ENCODE data around the gene FAAP20.

Gene FAAP20

DNA sequence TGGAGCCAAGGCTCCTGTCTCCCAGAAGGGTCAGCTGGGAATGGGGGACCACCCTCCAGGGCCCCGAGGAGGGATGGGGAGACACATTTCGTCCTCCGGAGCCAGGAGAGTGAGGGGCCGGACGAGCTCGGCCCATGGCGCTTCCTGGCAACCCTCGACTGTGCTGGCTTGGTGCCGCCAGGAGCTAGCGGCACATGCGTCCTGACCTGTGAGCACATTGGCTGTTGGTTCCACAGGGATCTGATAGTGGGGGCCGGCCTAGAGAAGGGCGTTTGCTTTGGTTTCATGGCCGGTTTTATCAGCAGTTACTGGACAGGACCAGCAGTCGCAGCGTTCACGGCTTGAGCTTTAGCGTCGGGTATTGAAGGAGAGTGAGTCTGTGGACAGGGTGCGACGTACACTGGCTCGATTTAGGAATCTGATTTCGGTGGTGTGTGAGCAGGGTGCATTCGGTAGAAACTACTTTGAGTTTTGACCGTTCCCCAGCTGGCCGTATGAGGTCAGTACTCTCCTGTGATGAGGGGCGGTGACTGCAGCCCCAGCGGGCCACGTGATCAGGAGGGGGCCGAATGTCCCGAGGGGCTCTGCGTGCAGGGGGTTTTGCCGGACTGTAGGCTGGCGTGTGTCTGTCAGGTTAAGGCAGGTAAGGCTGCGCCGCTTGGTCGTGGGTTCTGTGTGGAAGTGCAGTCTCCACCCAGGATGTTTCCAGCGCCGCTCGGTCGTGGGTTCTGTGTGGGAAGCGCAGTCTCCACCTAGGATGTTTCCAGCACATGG lies 18.7 kb downstream of the FAAP20 start:
- Histone ChIP-seq H3K27me3 (no peaks in the 10 kb centered on the region), H3K36me3 (no peaks in the 10 kb centered on the region), H3K4me1 (no peaks in the 10 kb centered on the region; the same call in 1 of the 2 replicates), H3K4me3 (ENCODE audit: low read depth, low read length) (no peak overlapping the region), H3K9me3 (no peaks in the 10 kb centered on the region)
- no peak for TF ChIP-seq CTCF (IDR thresholded peaks at IDR 0.05; ENCODE audit: low read depth, low read length)
- no peak for DNase-seq

- TF ChIP-seq CTCF (IDR thresholded peaks at IDR 0.05; ENCODE audit: low read depth, low read length), result no peak
- Histone ChIP-seq H3K4me3 (ENCODE audit: low read depth, low read length) (no peak overlapping the region), H3K36me3 (no peaks in the 10 kb centered on the region), H3K4me1 (no peaks in the 10 kb centered on the region; the same call in 1 of the 2 replicates), H3K9me3 (no peaks in the 10 kb centered on the region), H3K27me3 (no peaks in the 10 kb centered on the region)
- no peak for DNase-seq
These were observed 19.5 kb downstream of the FAAP20 start for GRCh38 chr1:2175055-2175414.

DNA sequence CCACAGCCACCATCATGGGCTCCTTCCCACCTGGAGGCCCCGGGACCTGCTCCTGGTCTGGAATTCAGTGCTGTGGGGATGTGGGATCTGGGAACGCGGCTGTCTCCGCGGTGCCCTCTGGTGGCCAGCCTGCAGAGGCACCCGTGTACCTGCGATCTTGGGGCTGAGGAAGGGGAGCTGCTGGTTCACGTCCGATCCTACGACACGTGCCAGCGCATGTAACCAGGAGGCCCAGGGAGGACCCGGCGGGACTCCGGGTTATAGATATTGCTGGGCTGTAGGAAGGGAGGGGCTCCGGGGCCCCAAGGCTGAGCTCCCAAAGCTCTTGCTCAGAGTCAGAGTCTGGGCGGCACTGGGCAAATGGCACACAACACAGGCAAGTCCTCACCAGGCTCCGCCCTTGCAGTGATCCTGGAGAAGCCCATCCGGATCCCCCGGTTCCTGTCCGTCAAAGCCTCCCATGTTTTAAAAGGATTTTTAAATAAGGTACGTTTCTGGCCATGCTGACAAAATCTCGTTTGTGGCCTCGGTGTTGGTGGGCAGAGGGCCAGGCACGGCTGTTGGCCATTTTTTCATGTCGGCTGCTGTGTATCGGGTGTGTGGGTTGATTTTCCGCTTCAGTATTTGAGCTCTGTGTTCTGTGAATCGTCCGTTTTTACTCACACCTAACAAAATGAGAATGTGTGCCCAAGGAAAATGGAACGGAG lies 20.1 kb downstream of the FAAP20 start:
- Histone ChIP-seq H3K4me1 (no peaks in the 10 kb centered on the region; the same call in 1 of the 2 replicates), H3K27me3 (no peaks in the 10 kb centered on the region), H3K9me3 (no peaks in the 10 kb centered on the region), H3K36me3 (no peaks in the 10 kb centered on the region), H3K4me3 (ENCODE audit: low read depth, low read length) (peak overlapping the region; percentile 35; the same call in 1 of the 2 replicates)
- peak; percentile 93 for TF ChIP-seq CTCF (IDR thresholded peaks at IDR 0.05; ENCODE audit: low read depth, low read length)
- DNase-seq, result peak; percentile 78

GRCh38 chr1:2173546-2174347 lies 20.8 kb downstream of the FAAP20 start:
- TF ChIP-seq CTCF (IDR thresholded peaks at IDR 0.05; ENCODE audit: low read depth, low read length), result no peak
- DNase-seq, result no peak
- Histone ChIP-seq H3K4me3 (ENCODE audit: low read depth, low read length) (no peak overlapping the region), H3K4me1 (no peaks in the 10 kb centered on the region), H3K9me3 (no peaks in the 10 kb centered on the region), H3K36me3 (no peaks in the 10 kb centered on the region), H3K27me3 (no peaks in the 10 kb centered on the region)

GRCh38 chr1:2172551-2173146 lies 21.9 kb downstream of the FAAP20 start:
- Histone ChIP-seq H3K4me1 (no peaks in the 10 kb centered on the region), H3K36me3 (no peaks in the 10 kb centered on the region), H3K9me3 (no peaks in the 10 kb centered on the region)

More at GRCh38 chr1:2172551-2173146, 21.9 kb downstream of the FAAP20 start:
- no peak for DNase-seq
- Histone ChIP-seq H3K4me3 (ENCODE audit: low read depth, low read length) (no peak overlapping the region), H3K27me3 (no peaks in the 10 kb centered on the region)
- no peak for TF ChIP-seq CTCF (IDR thresholded peaks at IDR 0.05; ENCODE audit: low read depth, low read length)
